BLaER1 treated with 17β-estradiol and CSF1 and Interleukin-3, amounts not matched to agents 10 nM and 100 nM (cell line): ENCODE data around the gene LRRC8A.
A peak's percentile ranks its signal among the peaks of the same experiment; 100 is the strongest.

ENCODE experiments used
- H3K27ac ChIP-seq, 11 experiments: shearing (Covaris generic); formaldehyde crosslinking; 2 replicates each; pipeline ENCODE4 v1.8.1; 2022
- H3K27me3 ChIP-seq, 11 experiments: shearing (Covaris generic); formaldehyde crosslinking; 2 replicates each; pipeline ENCODE4 v1.8.1; 2022
- H3K36me3 ChIP-seq, 11 experiments: shearing (Covaris generic); formaldehyde crosslinking; 2 replicates each; pipeline ENCODE4 v1.8.1; 2022
- H3K4me1 ChIP-seq, 10 experiments: shearing (Covaris generic); formaldehyde crosslinking; 2 replicates each; pipeline ENCODE4 v1.8.1; 2022
- H3K4me2 ChIP-seq, 11 experiments: shearing (Covaris generic); formaldehyde crosslinking; 2 replicates each; pipeline ENCODE4 v1.8.1; 2022
- H3K4me3 ChIP-seq, 10 experiments: shearing (Covaris generic); formaldehyde crosslinking; 2 replicates each; pipeline ENCODE4 v1.8.1; 2022
- H3K9ac ChIP-seq, 11 experiments: shearing (Covaris generic); formaldehyde crosslinking; 2 replicates each; pipeline ENCODE4 v1.8.1; 2022
- H3K9me3 ChIP-seq, 11 experiments: shearing (Covaris generic); formaldehyde crosslinking; replicated peaks in 1 of 11; 2 replicates each; pipeline ENCODE4 v1.8.1; 2022
- H4K20me1 ChIP-seq, 11 experiments: shearing (Covaris generic); formaldehyde crosslinking; 2 replicates each; pipeline ENCODE4 v1.8.1; 2022
- Cebpa-rat ChIP-seq, 11 experiments: shearing (Covaris generic); IDR thresholded peaks; 2 replicates each; pipeline ENCODE4 v1.8.1; 2022

LRRC8A gene

GRCh38 chr9:128885376-128885775 is 3.4 kb downstream of the LRRC8A start:
- Histone ChIP-seq H3K27me3 (no peaks in the 10 kb centered on the region), H3K9me3 (no peaks in the 10 kb centered on the region), H3K36me3 (peaks cover 46 to 66% (median 60%) of the 10 kb centered on the region in 11 experiments), H3K27ac (no peak overlapping the region), H3K4me1 (peaks cover 20 to 40% (median 30%) of the 10 kb centered on the region in 10 experiments), H3K4me3 (no peak overlapping the region), H3K9ac (0 out of 22 replicates have a peak overlapping the region, but pooled peaks of 3 of the 11 experiments have one; percentile 7 to 22 (median 15)), H4K20me1 (peaks cover 0 to 79% (median 69%) of the 10 kb centered on the region in 11 experiments; a peak in 20 of 22 replicates), H3K4me2 (no peak overlapping the region)
- no peak for TF ChIP-seq Cebpa-rat (IDR thresholded peaks at IDR 0.05)

- TF ChIP-seq Cebpa-rat (IDR thresholded peaks at IDR 0.05) = no peak
- Histone ChIP-seq H3K9ac (0 out of 22 replicates have a peak overlapping the region, but pooled peaks of 2 of the 11 experiments have one; percentile 17 to 22), H3K9me3 (no peaks in the 10 kb centered on the region), H4K20me1 (peaks cover 0 to 83% (median 73%) of the 10 kb centered on the region in 11 experiments; a peak in 20 of 22 replicates), H3K4me3 (no peak overlapping the region), H3K36me3 (peaks cover 47 to 71% (median 64%) of the 10 kb centered on the region in 11 experiments), H3K4me2 (no peak overlapping the region), H3K27ac (no peak overlapping the region), H3K27me3 (no peaks in the 10 kb centered on the region), H3K4me1 (peaks cover 16 to 36% (median 26%) of the 10 kb centered on the region in 10 experiments)
Measured at GRCh38 chr9:128885798-128886197, 3.9 kb downstream of the LRRC8A start.

GRCh38 chr9:128886211-128886891 is 4.4 kb downstream of the LRRC8A start:
- Histone ChIP-seq H3K36me3 (peaks cover 47 to 76% (median 69%) of the 10 kb centered on the region in 11 experiments), H3K27me3 (no peaks in the 10 kb centered on the region), H4K20me1 (peaks cover 0 to 89% (median 76%) of the 10 kb centered on the region in 11 experiments; a peak in 20 of 22 replicates), H3K9me3 (no peaks in the 10 kb centered on the region), H3K27ac (no peak overlapping the region), H3K4me3 (no peak overlapping the region), H3K4me1 (peaks cover 16 to 37% (median 24%) of the 10 kb centered on the region in 10 experiments), H3K9ac (0 out of 22 replicates have a peak overlapping the region, but pooled peaks of 1 of the 11 experiments have one; percentile 17), H3K4me2 (no peak overlapping the region)
- no peak for TF ChIP-seq Cebpa-rat (IDR thresholded peaks at IDR 0.05)

- Histone ChIP-seq H3K27me3 (no peaks in the 10 kb centered on the region), H3K36me3 (peaks cover 54 to 83% (median 76%) of the 10 kb centered on the region in 11 experiments), H3K4me2 (no peak overlapping the region), H3K4me1 (peaks cover 16 to 44% (median 28%) of the 10 kb centered on the region in 10 experiments), H3K4me3 (no peak overlapping the region), H3K9me3 (no peaks in the 10 kb centered on the region), H4K20me1 (peaks cover 0 to 96% (median 83%) of the 10 kb centered on the region in 11 experiments; a peak in 20 of 22 replicates), H3K27ac (no peak overlapping the region), H3K9ac (no peak overlapping the region)
- TF ChIP-seq Cebpa-rat (IDR thresholded peaks at IDR 0.05) = no peak
Measured at GRCh38 chr9:128887049-128887448, 5.1 kb downstream of the LRRC8A start.

GRCh38 chr9:128887914-128888350 is 6.0 kb downstream of the LRRC8A start:
- Histone ChIP-seq H4K20me1 (peaks cover 0 to 97% (median 89%) of the 10 kb centered on the region in 11 experiments; a peak in 20 of 22 replicates), H3K9me3 (no peaks in the 10 kb centered on the region), H3K27me3 (no peaks in the 10 kb centered on the region), H3K4me3 (no peak overlapping the region), H3K4me1 (peaks cover 15 to 51% (median 35%) of the 10 kb centered on the region in 10 experiments), H3K36me3 (peaks cover 63 to 92% (median 85%) of the 10 kb centered on the region in 11 experiments), H3K27ac (peak overlapping the region in 1 of 11 experiments; percentile 14; a peak in 2 of 22 replicates), H3K4me2 (peak overlapping the region in 2 of 11 experiments; percentile 12 to 19; a peak in 2 of 22 replicates), H3K9ac (0 out of 22 replicates have a peak overlapping the region, but pooled peaks of 2 of the 11 experiments have one; percentile 3 to 19)
- no peak for TF ChIP-seq Cebpa-rat (IDR thresholded peaks at IDR 0.05)

- Histone ChIP-seq H3K27ac (peak overlapping the region in 2 of 11 experiments; percentile 62; a peak in 4 of 22 replicates), H3K9ac (peak overlapping the region in 5 of 11 experiments; percentile 2 to 57 (median 16); a peak in 2 of 22 replicates)
Measured at GRCh38 chr9:128891321-128892220, 9.6 kb downstream of the LRRC8A start.

GRCh38 chr9:128892221-128892921 is 10.4 kb downstream of the LRRC8A start:
- no peak for TF ChIP-seq Cebpa-rat (IDR thresholded peaks at IDR 0.05)
- Histone ChIP-seq H3K4me2 (peak overlapping the region in 5 of 11 experiments; percentile 23 to 78 (median 64); a peak in 10 of 22 replicates), H3K36me3 (peaks cover 63 to 99% (median 94%) of the 10 kb centered on the region in 11 experiments), H3K27ac (peak overlapping the region in 7 of 11 experiments; percentile 18 to 62 (median 52); a peak in 15 of 22 replicates), H3K9ac (peak overlapping the region in 8 of 11 experiments; percentile 2 to 57 (median 28); a peak in 8 of 22 replicates), H3K9me3 (no peaks in the 10 kb centered on the region), H3K27me3 (no peaks in the 10 kb centered on the region), H3K4me3 (no peak overlapping the region), H4K20me1 (peaks cover 0 to 80% (median 53%) of the 10 kb centered on the region in 11 experiments; a peak in 18 of 22 replicates), H3K4me1 (peaks cover 2 to 38% (median 19%) of the 10 kb centered on the region in 10 experiments; a peak in 19 of 20 replicates)

More at GRCh38 chr9:128891321-128892220, 9.6 kb downstream of the LRRC8A start:
- peaks cover 0 to 85% (median 60%) of the 10 kb centered on the region in 11 experiments; a peak in 18 of 22 replicates for H4K20me1 ChIP-seq
- H3K36me3 ChIP-seq = peaks cover 62 to 99% (median 94%) of the 10 kb centered on the region in 11 experiments
- H3K9me3 ChIP-seq = no peaks in the 10 kb centered on the region
- H3K4me1 ChIP-seq = peaks cover 0 to 33% (median 17%) of the 10 kb centered on the region in 10 experiments; a peak in 16 of 20 replicates
- H3K27me3 ChIP-seq = no peaks in the 10 kb centered on the region
- H3K4me3 ChIP-seq = no peak overlapping the region
- H3K4me2 ChIP-seq = peak overlapping the region in 5 of 11 experiments; percentile 23 to 78 (median 64); a peak in 9 of 22 replicates
- no peak for TF ChIP-seq Cebpa-rat (IDR thresholded peaks at IDR 0.05)
